HUDEP-2 (cell line): ENCODE results near the gene CDC14B.

Source experiments
- DNase-seq, 76 experiments: peaks; one replicate each; lab custom pipeline; 2025; ENCODE audit not compliant: unreplicated experiment in 76 of 76; lab: John Stamatoyannopoulos, UW

The CDC14B gene

DNA sequence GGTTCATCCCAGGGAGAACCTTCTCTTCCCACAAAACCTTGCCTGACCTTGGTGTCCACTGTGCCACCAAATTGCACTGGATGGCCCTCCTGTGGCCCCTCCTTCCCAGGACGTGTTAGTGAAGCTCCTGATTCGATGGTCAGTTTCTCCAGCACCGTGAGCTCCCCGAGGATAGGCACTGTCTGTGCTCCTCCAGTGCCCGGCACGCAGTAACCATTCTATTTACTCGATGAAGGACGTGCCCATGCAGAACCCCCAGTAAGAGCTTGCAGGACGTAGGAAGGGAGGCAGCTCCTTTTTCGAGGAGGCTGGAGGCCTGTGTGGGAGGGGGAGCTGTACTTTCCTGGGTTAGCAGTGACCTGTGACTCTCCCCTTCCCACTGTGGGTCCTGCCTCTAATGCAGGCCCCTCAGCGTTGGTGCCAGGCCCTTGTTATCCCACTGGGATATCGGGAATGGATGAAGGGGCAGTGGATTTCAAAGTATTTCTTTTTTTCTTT, 130.1 kb downstream of the CDC14B start:
- DNase-seq: no peak

DNA sequence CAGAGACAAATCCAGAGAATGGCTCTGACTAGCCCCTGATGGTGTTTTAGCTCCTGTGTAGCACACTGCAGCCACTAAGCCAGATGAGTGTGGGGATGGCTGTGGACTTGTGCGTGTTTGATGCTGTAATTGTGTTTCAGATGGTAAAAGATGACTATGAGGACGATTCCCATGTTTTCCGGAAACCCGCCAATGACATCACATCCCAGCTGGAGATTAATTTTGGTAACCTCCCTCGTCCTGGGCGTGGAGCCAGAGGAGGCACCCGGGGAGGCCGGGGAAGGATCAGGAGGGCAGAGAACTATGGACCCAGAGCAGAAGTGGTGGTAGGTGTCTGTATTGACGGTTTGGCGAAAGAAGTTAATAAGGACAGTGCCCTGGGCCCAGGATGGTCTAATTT, 131.7 kb downstream of the CDC14B start:
- DNase-seq: no peak

DNA sequence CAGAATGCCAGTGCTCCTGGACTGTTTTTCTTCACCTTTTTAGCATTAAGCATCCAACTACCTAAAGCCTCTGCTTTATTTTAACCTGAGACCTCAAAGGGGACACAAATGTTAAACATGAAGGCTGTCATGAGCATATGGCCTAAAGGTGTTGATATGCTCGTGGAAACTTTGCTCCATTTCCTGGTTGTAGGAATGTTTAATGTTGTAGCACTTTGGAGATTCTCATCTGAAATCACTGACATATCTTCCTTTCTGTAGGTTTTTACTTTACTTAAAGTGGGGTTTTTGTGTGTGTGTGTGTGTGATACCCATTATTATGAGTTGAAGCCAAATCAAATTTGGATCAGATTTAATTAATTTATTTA, 132.6 kb downstream of the CDC14B start:
- no peak for DNase-seq

DNA sequence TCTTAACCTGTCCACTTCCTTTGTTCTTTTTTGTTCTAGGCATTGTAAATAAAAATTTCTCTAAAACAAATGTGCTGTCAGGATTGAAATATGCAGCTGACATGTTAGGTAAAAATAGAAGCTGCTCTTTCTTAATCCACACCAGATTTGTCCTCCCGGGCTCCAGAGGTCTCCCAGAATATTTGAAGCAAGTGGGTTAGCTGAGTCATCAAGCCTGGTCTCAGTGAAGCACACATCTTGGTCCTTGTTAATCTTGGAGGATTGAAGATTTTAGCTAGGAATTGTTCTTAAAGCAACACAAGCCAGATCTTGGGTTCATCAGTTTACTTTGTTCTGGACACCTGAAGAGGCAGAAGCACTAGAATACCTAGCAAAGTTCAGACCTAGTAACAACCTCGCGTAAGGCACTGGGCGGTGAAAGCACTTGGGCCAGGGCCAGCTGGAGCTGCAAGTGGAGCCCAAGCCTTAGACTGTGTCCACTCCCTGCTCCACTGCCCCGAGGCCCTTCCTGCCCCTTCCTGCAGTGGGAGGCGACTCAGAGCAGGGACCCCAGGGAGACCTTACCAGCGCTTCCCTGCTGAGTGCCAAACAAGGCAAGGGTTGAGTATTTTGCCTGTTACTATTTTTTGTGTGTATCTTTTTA, 133.1 kb downstream of the CDC14B start:
- no peak for DNase-seq

DNA sequence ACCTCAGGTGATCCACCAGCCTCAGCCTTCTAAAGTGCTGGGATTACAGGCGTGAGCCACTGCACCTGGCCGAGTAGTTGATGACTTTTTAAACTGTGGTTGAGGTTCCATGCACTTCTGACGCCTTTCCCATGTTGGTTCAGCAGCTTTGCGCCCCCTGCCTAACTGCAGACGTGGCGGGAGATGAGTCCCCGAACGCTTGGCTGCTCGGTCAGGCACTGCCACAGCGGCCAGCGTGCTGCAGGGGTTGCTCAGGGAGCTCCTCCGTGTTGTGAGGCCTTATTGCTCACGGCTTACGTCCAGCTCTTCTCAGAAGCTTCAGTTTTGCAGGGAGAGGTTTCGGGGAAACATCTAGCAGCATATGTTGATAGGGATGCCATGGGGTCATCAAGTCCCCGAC, 134.4 kb downstream of the CDC14B start:
- no peak for DNase-seq

DNA sequence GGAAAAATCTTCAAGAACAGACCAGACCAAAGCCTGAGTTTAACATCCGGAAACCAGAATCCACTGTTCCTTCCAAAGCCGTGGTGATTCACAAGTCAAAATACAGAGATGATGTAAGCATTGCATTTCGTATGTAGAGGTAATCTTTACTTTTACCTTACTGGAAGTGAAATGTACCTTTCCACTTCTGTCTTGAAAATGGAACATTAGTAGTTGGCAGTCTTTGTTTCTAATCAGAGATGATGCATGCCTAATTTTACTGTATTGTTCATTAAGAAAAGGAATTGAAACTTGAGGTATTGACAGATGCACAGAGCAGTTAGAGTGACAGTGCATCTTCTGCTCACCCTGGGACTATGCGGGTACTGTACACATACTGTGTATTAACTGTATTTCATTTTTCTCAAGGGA, 135.1 kb downstream of the CDC14B start:
- no peak for DNase-seq

DNA sequence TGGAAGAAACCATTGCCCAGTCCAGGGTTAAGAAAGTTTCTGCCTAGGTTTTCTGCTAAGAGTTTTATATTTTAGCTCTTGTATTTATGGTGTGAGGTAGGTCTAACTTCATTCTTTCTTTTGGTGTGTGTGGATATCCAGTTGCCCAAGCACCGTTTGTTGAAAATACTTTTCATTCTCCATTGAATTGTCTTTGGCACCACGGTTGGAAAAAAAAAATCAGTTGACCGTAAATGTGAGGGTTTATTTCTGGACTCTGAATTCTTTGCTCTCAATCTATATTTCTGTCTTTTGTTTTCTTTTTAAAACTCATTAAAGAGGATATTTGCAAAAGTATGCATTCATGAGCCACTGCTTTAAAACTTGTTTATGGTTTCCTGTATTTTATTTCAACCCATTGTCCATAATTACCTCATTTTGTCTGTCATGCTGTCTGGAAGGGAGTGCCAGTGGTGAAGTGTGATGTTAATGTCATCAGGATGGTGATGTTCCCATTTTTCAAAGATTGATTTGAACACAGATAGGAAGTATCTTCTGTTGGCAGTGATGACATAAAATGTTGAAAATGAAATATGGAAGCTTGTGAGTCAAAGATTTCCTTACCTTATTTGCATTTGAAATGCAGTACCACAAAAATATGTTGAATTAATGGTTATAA, 135.8 kb downstream of the CDC14B start:
- DNase-seq: no peak

DNA sequence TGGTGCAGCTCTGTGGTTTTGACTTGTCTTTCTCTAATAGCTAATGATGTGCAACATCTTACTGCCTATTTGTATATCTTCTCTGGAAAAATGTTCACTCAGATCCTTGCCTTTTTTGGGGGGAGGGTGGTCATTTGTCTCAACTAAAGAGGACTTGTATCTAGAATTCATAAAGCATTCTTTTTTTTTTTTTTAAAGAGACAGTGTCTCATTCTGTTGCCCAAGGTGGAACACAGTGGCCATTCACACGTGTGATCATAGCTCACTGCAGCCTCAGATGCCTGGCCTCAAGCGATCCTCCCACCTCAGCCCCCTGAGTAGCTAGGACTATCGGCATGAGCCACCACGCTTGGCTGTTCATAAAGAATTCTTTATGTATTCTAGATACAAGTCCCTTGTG, 136.4 kb downstream of the CDC14B start:
- no peak for DNase-seq

DNA sequence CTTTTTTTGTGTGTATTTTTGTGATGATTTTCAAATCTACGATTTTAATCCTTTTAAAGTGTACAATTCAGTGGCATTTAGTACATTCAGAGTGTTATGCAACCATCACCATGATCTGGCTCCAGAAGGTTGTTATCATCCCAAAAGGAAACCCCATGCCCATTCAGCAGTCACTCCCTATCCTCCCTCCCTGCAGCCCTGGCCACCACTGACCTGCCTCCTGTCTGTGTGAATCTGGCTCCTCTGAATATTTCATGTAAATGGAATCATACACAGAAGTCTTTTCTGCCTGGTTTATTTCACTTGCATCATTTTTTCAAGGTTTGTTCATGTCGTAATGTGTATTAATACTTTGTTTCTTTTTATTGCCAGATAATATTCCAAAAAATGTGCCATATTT, 137.2 kb downstream of the CDC14B start:
- DNase-seq: no peak

DNA sequence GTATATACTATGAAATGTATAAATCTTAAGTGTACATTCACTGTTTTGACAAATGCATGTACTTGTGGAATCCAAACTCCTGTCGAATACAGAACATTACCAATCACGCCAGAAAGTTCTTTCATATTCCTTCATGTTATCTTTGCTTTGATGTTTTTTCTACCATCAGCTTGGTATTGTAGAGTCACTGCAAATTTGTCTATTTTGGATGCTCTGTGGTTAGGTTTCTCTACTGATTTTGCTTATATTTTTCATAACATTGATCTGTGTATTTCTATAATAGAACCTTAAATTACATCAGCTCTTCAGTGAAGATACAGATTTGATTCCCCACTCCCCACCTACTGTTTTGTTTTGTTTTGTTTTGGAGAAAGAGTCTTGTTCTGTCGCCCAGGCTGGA, 138.9 kb downstream of the CDC14B start:
- no peak for DNase-seq

DNA sequence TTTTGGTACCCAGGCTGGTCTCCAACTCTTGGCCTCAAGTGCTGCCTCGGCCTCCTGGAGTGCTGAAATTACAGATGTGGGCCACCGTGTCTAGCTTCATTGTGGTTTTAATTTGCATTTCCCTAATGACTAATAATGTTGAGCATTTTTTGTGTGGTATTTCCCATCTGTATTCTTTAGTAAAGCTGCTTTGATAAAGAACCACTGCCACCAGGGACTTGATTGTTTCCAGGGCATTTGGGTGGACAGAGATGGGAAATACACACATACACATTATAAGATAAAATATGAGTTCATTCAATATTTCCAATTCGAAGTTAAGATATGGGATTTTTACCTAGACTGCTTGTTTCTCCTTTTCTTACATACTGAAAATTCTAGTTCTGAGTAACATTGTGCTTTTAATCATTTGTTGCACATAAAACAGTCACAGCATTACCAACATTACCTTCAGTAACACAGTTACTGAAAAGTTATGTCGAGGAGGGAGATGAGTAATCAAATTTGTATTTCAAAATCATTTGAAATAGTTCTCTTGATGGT, 140.7 kb downstream of the CDC14B start:
- no peak for DNase-seq

DNA sequence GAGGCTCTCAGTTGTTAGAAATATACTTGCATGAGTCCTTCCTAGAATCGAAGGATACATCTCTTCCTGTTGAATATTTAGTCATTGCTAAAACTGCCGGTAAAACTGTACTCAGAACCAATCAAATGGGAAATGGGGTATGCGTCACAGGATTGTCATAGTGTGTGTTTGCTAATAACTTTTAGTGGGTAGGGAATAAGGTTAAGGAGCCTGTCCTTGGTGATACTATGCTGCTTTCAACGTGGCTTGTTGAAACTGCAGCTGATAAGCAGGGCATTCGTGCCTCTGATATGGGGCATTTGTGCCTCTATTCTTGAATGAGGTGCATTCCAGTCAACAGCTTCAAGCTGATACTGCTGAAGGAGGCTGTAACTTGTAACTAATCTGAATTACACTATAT, 143.1 kb downstream of the CDC14B start:
- DNase-seq: peak in 31 of 76 experiments; percentile 1 to 60 (median 23)

DNA sequence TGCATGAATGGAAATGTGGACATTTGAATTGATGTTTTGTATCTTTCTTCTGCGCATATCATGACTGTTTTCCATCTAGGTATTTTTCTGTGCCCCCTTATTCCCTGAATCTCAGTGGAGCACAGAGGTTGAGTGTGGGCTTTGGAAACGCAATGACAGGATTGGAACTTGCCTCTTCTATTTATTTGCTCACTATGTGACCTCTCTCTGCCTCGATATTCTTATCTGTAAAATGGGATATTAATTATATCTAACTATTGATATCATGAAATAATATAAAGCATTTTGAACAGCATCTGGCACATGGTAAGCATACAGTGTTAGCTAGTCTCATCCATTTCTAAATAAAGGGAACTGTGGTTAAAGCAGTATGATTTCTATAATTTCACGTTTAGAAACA, 143.6 kb downstream of the CDC14B start:
- DNase-seq: no peak

DNA sequence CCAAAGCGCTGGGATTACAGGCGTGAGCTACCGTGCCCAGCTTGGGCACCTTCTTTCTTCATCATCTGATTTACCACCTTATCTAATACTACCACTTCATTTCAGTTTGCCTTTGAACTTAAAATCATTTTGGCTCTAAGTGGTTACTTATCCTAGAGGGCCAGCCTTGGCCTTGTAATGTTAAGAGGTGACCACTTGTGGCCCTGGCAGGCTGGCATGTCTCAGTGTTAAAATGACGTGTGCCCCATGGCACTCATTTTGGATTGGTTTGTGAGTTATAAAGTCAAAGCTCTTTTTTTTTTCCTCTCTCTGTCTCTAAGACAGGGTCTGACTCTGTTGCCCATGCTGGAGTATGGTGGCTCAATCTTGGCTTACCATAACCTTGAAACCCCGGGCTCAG, 151.9 kb downstream of the CDC14B start:
- no peak for DNase-seq

DNA sequence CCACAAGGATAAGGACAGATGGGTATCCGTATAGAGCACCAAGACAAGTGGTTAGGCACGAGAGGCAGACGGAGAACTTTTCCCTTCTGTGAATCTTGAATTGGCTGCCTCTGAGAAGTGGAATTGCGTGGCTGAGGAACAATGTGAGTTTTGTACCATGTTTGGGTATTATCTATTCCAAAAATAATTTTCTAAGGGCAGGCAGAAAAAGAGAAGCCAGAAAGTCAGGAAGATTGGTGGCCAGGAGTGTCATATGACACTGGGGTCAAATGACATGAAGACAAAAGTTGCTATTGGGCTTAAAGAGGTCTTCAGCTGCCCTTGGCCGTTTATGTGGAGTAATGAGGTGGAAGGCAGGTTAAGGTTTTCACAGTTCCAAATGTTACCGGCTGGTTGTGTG, 155.2 kb downstream of the CDC14B start:
- no peak for DNase-seq

DNA sequence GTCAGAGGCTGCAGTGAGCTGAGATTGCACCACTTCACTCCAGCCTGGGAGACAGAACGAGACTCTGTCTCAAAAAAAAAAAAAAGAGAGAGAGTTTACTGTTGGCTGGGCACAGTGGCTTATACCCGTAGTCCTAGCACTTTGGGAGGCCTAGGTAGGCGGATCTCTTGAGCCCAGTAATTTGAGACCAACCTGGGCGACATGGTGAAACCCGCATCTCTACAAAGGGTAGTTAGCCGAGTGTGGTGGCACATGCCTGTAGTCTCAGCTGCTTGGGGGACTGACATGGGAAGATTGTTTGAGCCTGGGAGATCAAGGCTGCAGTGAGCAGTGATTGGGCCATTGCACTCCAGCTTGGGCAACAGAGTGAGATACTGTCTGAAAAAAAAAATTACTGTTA, 157.1 kb downstream of the CDC14B start:
- no peak for DNase-seq

DNA sequence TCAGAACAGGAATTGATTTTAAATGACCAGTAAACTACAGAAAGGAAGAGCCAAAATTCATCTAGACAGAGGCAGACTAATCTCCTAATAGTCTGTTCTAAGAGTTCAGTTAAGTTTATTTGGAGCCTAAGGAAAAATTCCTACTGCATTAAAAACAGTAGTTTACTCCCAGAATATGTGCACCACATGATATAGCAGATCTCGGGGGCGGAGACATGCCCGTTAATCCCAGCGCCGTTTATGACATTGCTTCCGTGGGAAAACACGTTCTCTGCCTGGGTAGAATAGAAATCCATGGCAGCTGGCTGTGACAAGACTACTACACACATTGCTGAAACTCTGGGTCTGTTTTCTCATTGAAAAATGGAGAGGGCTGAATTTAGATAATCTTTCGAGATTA, 158.3 kb downstream of the CDC14B start:
- DNase-seq: no peak

DNA sequence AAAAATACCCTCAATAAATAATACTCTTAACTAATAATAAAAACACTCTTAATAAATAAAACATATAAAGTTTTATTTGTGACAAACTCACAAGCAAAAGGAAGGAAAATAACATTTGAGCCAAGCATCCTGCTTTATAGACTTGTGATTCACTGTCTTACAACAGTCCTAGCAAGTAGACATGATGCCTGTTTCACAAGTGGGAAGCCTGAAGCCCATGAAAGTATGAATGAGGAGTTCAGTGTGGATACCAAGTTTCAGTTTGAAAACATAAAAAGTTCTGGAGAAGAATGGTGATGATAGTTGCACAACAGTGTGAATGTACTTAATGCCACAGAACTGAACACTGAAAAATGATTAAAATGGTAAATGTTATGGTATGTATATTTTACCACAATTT, 158.8 kb downstream of the CDC14B start:
- DNase-seq: no peak

DNA sequence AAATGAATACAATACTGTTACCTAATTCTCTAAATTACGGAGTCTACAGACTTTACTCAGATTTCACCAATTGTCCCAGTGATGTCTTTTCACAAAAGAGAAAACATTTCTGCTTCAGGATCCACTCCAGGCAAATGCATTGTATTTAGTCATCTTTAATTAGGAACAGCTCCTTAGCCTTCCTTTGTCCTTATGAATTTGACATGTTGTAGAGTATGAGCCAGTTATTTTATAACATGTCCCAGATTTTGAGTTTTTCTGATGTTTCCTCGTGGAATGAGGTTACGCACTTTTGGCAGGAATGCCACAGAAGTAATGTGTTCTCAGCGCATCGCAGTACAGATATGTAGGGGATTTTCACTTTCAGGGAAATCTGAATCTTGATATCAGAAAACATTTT, 159.2 kb downstream of the CDC14B start:
- DNase-seq: no peak

DNA sequence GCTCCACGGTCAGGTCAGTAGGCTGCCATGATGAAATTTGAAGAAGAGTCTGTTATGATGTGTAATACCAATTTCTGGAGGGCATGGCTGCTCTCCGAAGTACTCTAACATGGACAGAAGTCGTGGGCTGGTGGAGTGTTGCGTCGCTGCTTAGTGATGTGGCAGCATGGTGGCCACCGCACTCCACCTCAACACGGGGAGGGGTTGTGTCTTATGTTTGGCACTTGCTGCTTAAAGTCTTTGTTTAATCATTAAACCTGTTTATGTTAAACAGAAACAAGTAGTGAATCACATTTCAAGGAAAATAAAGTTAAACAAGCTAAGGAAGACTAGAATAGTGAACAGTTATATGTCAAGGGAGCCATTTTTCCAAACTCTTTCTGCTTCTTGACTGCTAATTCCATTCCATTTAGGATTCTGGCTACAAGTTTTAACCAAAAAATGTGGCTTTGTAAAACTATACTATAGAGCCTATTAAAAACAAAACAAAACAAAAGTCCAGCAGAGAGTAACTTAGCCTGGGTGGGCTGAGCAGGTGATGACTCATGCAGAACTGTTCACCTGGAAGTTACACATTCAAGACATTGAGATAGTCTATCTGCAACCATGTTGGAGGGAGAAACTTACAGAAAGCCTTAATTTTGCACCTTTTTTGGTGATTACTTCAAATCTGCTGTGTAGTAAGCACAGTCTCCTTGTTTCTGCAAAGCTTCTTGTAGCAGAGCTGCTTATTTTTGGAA, 160.2 kb downstream of the CDC14B start:
- DNase-seq: no peak

DNA sequence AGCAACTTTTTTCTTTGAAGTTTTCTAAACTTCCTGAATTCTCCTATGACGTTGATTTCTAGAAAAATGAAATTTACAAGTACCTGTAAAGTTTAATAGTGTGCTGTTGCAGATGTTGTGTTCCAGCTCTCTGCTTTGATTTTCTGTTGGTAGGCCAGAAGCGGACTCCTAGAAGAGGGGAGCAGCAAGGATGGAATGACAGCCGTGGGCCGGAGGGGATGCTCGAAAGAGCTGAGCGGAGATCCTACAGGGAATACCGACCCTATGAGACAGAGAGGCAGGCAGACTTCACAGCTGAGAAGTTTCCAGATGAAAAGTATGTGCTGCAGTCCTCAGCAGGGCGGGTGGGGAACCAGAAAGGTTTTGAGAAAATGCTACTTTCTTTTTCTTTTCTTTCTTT, 161.4 kb downstream of the CDC14B start:
- no peak for DNase-seq

DNA sequence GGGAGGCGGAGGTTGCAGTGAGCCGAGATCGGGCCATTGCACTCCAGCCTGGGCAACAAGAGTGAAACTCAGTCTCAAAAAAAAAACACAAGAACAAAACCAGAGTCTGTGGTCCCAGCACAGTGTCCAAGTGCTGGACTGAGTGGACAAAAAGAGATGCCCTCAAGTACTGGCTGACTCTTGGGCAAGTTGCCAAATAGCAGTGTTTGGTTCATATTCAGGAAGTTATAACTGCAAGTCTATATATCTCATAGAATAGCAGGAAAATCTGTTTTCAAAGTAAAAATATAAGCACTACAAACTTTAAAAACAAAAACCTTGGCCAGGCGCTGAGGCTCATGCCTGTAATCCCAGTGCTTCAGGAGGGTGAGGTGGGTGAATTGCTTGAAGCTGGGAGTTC, 162.4 kb downstream of the CDC14B start:
- no peak for DNase-seq
